Caco-2 (cell line): ENCODE results near the gene SLC37A1. TPM values are rescaled to one million over a fixed set of nuclear protein-coding genes. Genes with fewer than 3 reads are reported as not detected.

Experiments
- BruUV-seq: library from RNA; stranded (reverse); fragments of 400-500 nt; replicated peaks from 2 replicates; lab custom pipeline; 2021; lab: Mats Ljungman, UMichigan
- CTCF ChIA-PET: fragments of 300-600 bp; sonication (Branson Sonifier 250); formaldehyde crosslinking; loops from one replicate; lab custom pipeline; 2022; ENCODE audit warnings: antibody characterized with exemption; lab: Charles Lee
- POLR2A ChIA-PET: fragments of 300-600 bp; sonication (Branson Sonifier 250); formaldehyde crosslinking; loops from one replicate; lab custom pipeline; 2022; ENCODE audit warnings: antibody characterized with exemption; lab: Charles Lee
- DNase-seq, 2 experiments: peaks; one replicate each; pipeline versions ENCODE4 v3.0.0 to v3.0.0-alpha.2; 2020 to 2022
- H3K27me3 ChIP-seq: replicated peaks from 2 replicates; pipeline ENCODE4 v1.6.0; 2011; ENCODE audit warnings: low read length; ENCODE audit not compliant: control insufficient read depth, insufficient read depth
- H3K36me3 ChIP-seq: 2 replicates; pipeline ENCODE4 v1.5.1; 2011; ENCODE audit warnings: low read length; ENCODE audit not compliant: control insufficient read depth, insufficient read depth
- H3K4me1 ChIP-seq: fragments of 250-450 bp; sonication (Bioruptor Pico); 2 replicates; pipeline ENCODE4 v1.5.1; 2020; ENCODE audit warnings: mild to moderate bottlenecking
- H3K4me3 ChIP-seq: 2 replicates; pipeline ENCODE4 v1.5.1; 2011; ENCODE audit warnings: low read depth, mild to moderate bottlenecking, control low read depth, low read length
- H3K9me3 ChIP-seq: fragments of 250-450 bp; sonication (Bioruptor Pico); 2 replicates; pipeline ENCODE4 v1.5.1; 2020; ENCODE audit warnings: mild to moderate bottlenecking, moderate library complexity
- H3K27ac Mint-ChIP-seq: one replicate; pipeline ENCODE4 v1.8.0; 2022; ENCODE audit warnings: mixed read lengths; ENCODE audit not compliant: unreplicated experiment
- H3K27me3 Mint-ChIP-seq: one replicate; pipeline ENCODE4 v1.8.0; 2022; ENCODE audit warnings: mixed read lengths; ENCODE audit not compliant: insufficient read depth, unreplicated experiment
- H3K36me3 Mint-ChIP-seq: one replicate; pipeline ENCODE4 v1.8.0; 2022; ENCODE audit warnings: mild to moderate bottlenecking, mixed read lengths; ENCODE audit not compliant: insufficient read depth, unreplicated experiment
- H3K4me1 Mint-ChIP-seq: one replicate; pipeline ENCODE4 v1.8.0; 2022; ENCODE audit warnings: low read depth, mixed read lengths; ENCODE audit not compliant: unreplicated experiment
- H3K4me3 Mint-ChIP-seq: one replicate; pipeline ENCODE4 v1.8.0; 2022; ENCODE audit warnings: mild to moderate bottlenecking, moderate library complexity, mixed read lengths; ENCODE audit not compliant: unreplicated experiment
- H3K9me3 Mint-ChIP-seq: one replicate; pipeline ENCODE4 v1.8.0; 2022; ENCODE audit warnings: mixed read lengths; ENCODE audit not compliant: unreplicated experiment
- CTCF ChIP-seq, 2 experiments: fragments of 200-600 bp in 1 of 2; IDR thresholded peaks; 1 replicate in 1 of 2; 2 replicates in 1 of 2; pipeline versions ENCODE4 v1.5.1 to v1.8.0; 2011 to 2022; ENCODE audit warnings: antibody characterized with exemption in 1 of 2, control low read depth in 1 of 2, inconsistent platforms in 1 of 2, low read depth in 1 of 2, low read length in 1 of 2, mild to moderate bottlenecking in 1 of 2, moderate library complexity in 1 of 2; ENCODE audit not compliant: insufficient read depth in 1 of 2, severe bottlenecking in 1 of 2, unreplicated experiment in 1 of 2
- intact Hi-C: fragments of 100-400 bp; cut with micrococcal nuclease; formaldehyde crosslinking; loops from one replicate; pipeline ENCODE4 v1.10.0; 2022; ENCODE audit not compliant: unreplicated experiment
- total RNA-seq: library from RNA; stranded (reverse); gene quantifications from 2 replicates; pipeline ENCODE4 v1.2.3, GENCODE V29; 2022

SLC37A1 gene
- total RNA-seq, 1 experiment from 2014 or later, result 9.8 TPM

- no peaks in the 10 kb centered on the region for H3K9me3 ChIP-seq
- Mint-ChIP-seq H3K4me3 (peak within 1 kb of the TSS; percentile 88), H3K9me3 (no peaks in the 10 kb centered on the region), H3K36me3 (peaks cover 15% of the 10 kb centered on the region), H3K27ac (peak within 1 kb of the TSS; percentile 87), H3K4me1 (peaks cover 21% of the 10 kb centered on the region), H3K27me3 (no peaks in the 10 kb centered on the region)
- DNase-seq, result peak; percentile 99
- intact Hi-C loops, result no loop called here
- H3K36me3 ChIP-seq, result no peaks in the 10 kb centered on the region
- peak within 1 kb of the TSS; percentile 55 for H3K4me3 ChIP-seq
- TF ChIP-seq CTCF (IDR thresholded peaks at IDR 0.05; ENCODE audit: insufficient read depth in 1 of 2, low read depth in 1 of 2, low read length in 1 of 2, severe bottlenecking in 1 of 2, unreplicated experiment in 1 of 2), result no peak
- no peaks in the 10 kb centered on the region for H3K27me3 ChIP-seq
- CTCF ChIA-PET, result interaction anchor here (0.5 kb wide), 1 partner anchor 223 kb away, joined by 6 read pairs; no protein-coding TSS in a partner anchor
- POLR2A ChIA-PET, result interaction anchor here (1.0 kb wide), 1 partner anchor 12 kb away, joined by 3 read pairs; no protein-coding TSS in a partner anchor
- BruUV-seq, result no TSS peak
- peaks cover 16% of the 10 kb centered on the region for H3K4me1 ChIP-seq
Observed at GRCh38 chr21:42496120-42496838, 17.4 kb upstream of the SLC37A1 start, which contains the start of gene RSPH1. RSPH1 (minus strand) TSS chr21:42496224; CDS start chr21:42496186, 38 bp downstream.

GRCh38 chr21:42496839-42497202, 16.8 kb upstream of the SLC37A1 start:
- no peak for TF ChIP-seq CTCF (IDR thresholded peaks at IDR 0.05; ENCODE audit: insufficient read depth in 1 of 2, low read depth in 1 of 2, low read length in 1 of 2, severe bottlenecking in 1 of 2, unreplicated experiment in 1 of 2)
- ChIA-PET POLR2A (no interaction called here), CTCF (interaction anchor here (0.5 kb wide), 1 partner anchor 222 kb away, joined by 6 read pairs; no protein-coding TSS in a partner anchor)
- Histone ChIP-seq H3K36me3 (no peaks in the 10 kb centered on the region), H3K27me3 (no peaks in the 10 kb centered on the region), H3K4me1 (peaks cover 16% of the 10 kb centered on the region), H3K9me3 (no peaks in the 10 kb centered on the region), H3K4me3 (peak overlapping the region; percentile 55)
- H3K36me3 Mint-ChIP-seq, result peaks cover 15% of the 10 kb centered on the region
- H3K27ac Mint-ChIP-seq, result peak overlapping the region; percentile 87
- H3K4me3 Mint-ChIP-seq, result peak overlapping the region; percentile 88
- intact Hi-C loops, result no loop called here
- H3K4me1 Mint-ChIP-seq, result peaks cover 21% of the 10 kb centered on the region
- DNase-seq, result no peak
- H3K9me3 Mint-ChIP-seq, result no peaks in the 10 kb centered on the region
- H3K27me3 Mint-ChIP-seq, result no peaks in the 10 kb centered on the region
- BruUV-seq, result TSS peak; percentile 81

- Mint-ChIP-seq H3K27me3 (no peaks in the 10 kb centered on the region), H3K27ac (no peak overlapping the region), H3K36me3 (peaks cover 10% of the 10 kb centered on the region), H3K9me3 (no peaks in the 10 kb centered on the region), H3K4me1 (peaks cover 16% of the 10 kb centered on the region), H3K4me3 (no peak overlapping the region)
- Histone ChIP-seq H3K36me3 (no peaks in the 10 kb centered on the region), H3K4me1 (peaks cover 10% of the 10 kb centered on the region), H3K27me3 (no peaks in the 10 kb centered on the region), H3K4me3 (no peak overlapping the region), H3K9me3 (no peaks in the 10 kb centered on the region)
- no peak for DNase-seq
- CTCF ChIA-PET, result no interaction called here
- POLR2A ChIA-PET, result no interaction called here
- TF ChIP-seq CTCF (IDR thresholded peaks at IDR 0.05; ENCODE audit: insufficient read depth in 1 of 2, low read depth in 1 of 2, low read length in 1 of 2, severe bottlenecking in 1 of 2, unreplicated experiment in 1 of 2), result no peak
- BruUV-seq, result no TSS peak
- intact Hi-C loops, result no loop called here
Observed at GRCh38 chr21:42498012-42498411, 15.6 kb upstream of the SLC37A1 start.
